Measurements from ENCODE around the gene STAP1. TPM values are rescaled to one million over a fixed set of nuclear protein-coding genes. Genes with fewer than 3 reads are reported as not detected.

STAP1 gene
- total RNA-seq = under 1 TPM; 0.78 to 0.81 TPM

GRCh38 chr4:67558493-67558892, at the start of gene STAP1:
STAP1 (plus strand) TSS chr4:67558727; CDS start chr4:67558810, 83 bp downstream.
- H3K36me3 ChIP-seq = no peaks in the 10 kb centered on the region
- H3K4me1 ChIP-seq (ENCODE audit: control insufficient read depth in 1 of 2, low read depth in 2 of 2) = no peaks in the 10 kb centered on the region
- DNase-seq (ENCODE audit: low spot score) (no peak), ATAC-seq (ENCODE audit: insufficient number of reproducible peaks, low FRiP score, low read depth) (no peak)
- H3K9me3 ChIP-seq = no peaks in the 10 kb centered on the region
- no peak within 1 kb of the TSS for H3K27ac ChIP-seq
- H3K4me3 ChIP-seq = no peak within 1 kb of the TSS
- no peak for TF ChIP-seq CTCF (IDR thresholded peaks at IDR 0.05)
- no peaks in the 10 kb centered on the region for H3K27me3 ChIP-seq (replicated peaks; ENCODE audit: insufficient read depth)

GRCh38 chr4:67512501-67512900, 46.0 kb upstream of the STAP1 start:
- H3K4me1 ChIP-seq (ENCODE audit: control insufficient read depth in 1 of 2, low read depth in 2 of 2) = no peaks in the 10 kb centered on the region
- no peaks in the 10 kb centered on the region for H3K27me3 ChIP-seq (replicated peaks; ENCODE audit: insufficient read depth)
- ATAC-seq (ENCODE audit: insufficient number of reproducible peaks, low FRiP score, low read depth) = no peak
- TF ChIP-seq CTCF (IDR thresholded peaks at IDR 0.05) = no peak
- H3K27ac ChIP-seq = no peak overlapping the region
- no peak overlapping the region for H3K4me3 ChIP-seq
- no peaks in the 10 kb centered on the region for H3K9me3 ChIP-seq
- H3K36me3 ChIP-seq = peaks cover 22% of the 10 kb centered on the region
- DNase-seq (ENCODE audit: low spot score) = no peak

GRCh38 chr4:67520141-67520540, 38.4 kb upstream of the STAP1 start:
- no peaks in the 10 kb centered on the region for H3K27me3 ChIP-seq (replicated peaks; ENCODE audit: insufficient read depth)
- DNase-seq (ENCODE audit: low spot score) (no peak), ATAC-seq (ENCODE audit: insufficient number of reproducible peaks, low FRiP score, low read depth) (no peak)
- H3K27ac ChIP-seq = no peak overlapping the region
- peaks cover 7% of the 10 kb centered on the region for H3K36me3 ChIP-seq
- H3K9me3 ChIP-seq = no peaks in the 10 kb centered on the region
- H3K4me3 ChIP-seq = no peak overlapping the region
- TF ChIP-seq CTCF (IDR thresholded peaks at IDR 0.05) = no peak
- H3K4me1 ChIP-seq (ENCODE audit: control insufficient read depth in 1 of 2, low read depth in 2 of 2) = no peaks in the 10 kb centered on the region

GRCh38 chr4:67521506-67521905, 37.0 kb upstream of the STAP1 start:
- ATAC-seq (ENCODE audit: insufficient number of reproducible peaks, low FRiP score, low read depth) = no peak
- peaks cover 7% of the 10 kb centered on the region for H3K36me3 ChIP-seq
- no peaks in the 10 kb centered on the region for H3K4me1 ChIP-seq (ENCODE audit: control insufficient read depth in 1 of 2, low read depth in 2 of 2)

GRCh38 chr4:67522230-67522629, 36.3 kb upstream of the STAP1 start:
- Histone ChIP-seq H3K9me3 (no peaks in the 10 kb centered on the region), H3K27me3 (replicated peaks; ENCODE audit: insufficient read depth) (no peaks in the 10 kb centered on the region), H3K27ac (no peak overlapping the region), H3K4me1 (ENCODE audit: control insufficient read depth in 1 of 2, low read depth in 2 of 2) (no peaks in the 10 kb centered on the region), H3K36me3 (peaks cover 5% of the 10 kb centered on the region), H3K4me3 (no peak overlapping the region)
- ATAC-seq (ENCODE audit: insufficient number of reproducible peaks, low FRiP score, low read depth) = no peak
- no peak for DNase-seq (ENCODE audit: low spot score)
- no peak for TF ChIP-seq CTCF (IDR thresholded peaks at IDR 0.05)

More at GRCh38 chr4:67521506-67521905, 37.0 kb upstream of the STAP1 start:
- Histone ChIP-seq H3K27me3 (replicated peaks; ENCODE audit: insufficient read depth) (no peaks in the 10 kb centered on the region), H3K27ac (no peak overlapping the region), H3K9me3 (no peaks in the 10 kb centered on the region), H3K4me3 (no peak overlapping the region)
- DNase-seq (ENCODE audit: low spot score) = no peak
- TF ChIP-seq CTCF (IDR thresholded peaks at IDR 0.05) = no peak

Data from thoracic aorta (tissue), 2 donors.